ENCODE data around the gene CCDC102A.

Gene CCDC102A

GRCh38 chr16:57535680-57536305 lies 578 bp downstream of the CCDC102A start:
- TF ChIP-seq, protein P1, sequence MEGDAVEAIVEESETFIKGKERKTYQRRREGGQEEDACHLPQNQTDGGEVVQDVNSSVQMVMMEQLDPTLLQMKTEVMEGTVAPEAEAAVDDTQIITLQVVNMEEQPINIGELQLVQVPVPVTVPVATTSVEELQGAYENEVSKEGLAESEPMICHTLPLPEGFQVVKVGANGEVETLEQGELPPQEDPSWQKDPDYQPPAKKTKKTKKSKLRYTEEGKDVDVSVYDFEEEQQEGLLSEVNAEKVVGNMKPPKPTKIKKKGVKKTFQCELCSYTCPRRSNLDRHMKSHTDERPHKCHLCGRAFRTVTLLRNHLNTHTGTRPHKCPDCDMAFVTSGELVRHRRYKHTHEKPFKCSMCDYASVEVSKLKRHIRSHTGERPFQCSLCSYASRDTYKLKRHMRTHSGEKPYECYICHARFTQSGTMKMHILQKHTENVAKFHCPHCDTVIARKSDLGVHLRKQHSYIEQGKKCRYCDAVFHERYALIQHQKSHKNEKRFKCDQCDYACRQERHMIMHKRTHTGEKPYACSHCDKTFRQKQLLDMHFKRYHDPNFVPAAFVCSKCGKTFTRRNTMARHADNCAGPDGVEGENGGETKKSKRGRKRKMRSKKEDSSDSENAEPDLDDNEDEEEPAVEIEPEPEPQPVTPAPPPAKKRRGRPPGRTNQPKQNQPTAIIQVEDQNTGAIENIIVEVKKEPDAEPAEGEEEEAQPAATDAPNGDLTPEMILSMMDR (IDR thresholded peaks at IDR 0.05; ENCODE audit: extremely low read depth, missing control alignments), result peak; percentile 13
- DNase-seq (ENCODE audit: low spot score), result peak; percentile 99

- DNase-seq (ENCODE audit: low spot score), result peak; percentile 25
- TF ChIP-seq, protein P1 (IDR thresholded peaks at IDR 0.05; ENCODE audit: extremely low read depth, missing control alignments), result no peak
Observed at GRCh38 chr16:57534881-57535658, 1.3 kb downstream of the CCDC102A start.

DNA sequence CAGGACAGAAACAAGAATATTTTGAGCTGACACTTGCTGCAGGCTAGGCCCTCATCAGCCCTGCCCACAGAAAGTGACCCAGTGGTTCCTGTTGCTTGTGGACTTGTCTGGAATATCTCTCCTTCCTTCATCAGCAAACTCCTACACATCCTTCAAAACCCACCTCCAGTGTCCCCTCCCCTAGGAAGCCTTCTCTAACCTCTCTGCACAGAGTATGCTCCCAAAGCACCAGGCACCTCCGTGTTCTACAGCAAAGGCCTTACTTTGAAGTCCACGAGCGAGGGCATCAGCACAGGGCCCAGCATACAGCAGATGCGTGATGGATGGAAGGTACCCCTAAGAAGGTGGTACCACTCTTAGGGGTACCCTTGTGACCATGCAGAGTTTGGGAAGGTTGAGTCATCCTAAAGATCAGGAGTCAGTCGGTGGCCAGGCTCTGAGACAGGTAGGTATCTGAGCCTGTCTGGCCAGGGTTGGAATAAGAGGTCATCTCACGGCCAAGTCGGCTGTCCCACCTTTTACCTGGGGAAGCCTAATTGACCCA lies 2.0 kb downstream of the CCDC102A start:
- TF ChIP-seq, protein P1 (IDR thresholded peaks at IDR 0.05; ENCODE audit: extremely low read depth, missing control alignments), result no peak
- no peak for DNase-seq (ENCODE audit: low spot score)

DNA sequence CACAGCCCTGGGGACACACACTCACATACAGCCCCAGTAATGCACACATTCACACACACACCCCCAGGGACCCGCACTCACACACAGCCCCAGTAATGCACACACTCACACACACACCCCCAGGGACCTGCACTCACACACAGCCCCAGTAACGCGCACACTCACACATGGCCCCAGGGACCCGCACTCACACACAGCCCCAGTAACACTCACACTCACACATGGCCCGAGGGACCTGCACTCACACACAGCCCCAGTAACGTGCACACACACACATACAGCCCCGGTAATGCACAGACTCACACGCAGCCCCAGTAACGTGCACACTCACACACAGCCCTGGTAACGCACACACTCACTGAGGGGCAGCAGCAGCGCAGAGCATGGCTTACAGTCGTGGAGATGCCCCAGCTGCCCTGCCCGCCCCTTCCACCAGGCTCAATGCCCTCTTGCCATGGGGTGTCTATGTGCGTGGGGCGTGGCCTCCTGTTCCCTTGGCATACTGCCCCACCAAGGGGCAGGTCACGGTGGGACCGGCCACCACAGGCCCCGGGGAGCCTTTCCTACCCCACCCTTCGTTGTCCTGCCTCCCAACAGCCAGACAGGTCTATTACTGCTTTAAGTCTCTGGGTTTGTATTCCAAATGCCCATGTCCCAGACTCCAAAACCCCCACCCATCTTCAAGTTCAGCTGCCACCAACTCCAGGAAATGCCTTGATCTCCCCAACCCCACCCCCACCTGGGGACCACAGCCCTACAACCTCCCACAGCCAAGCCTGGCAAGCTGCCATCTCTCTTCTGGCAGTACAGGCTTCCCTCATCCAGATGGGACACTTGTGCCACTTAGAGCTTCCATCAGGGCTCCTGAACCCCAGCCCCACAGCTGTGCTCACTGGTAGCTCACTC lies 2.7 kb downstream of the CCDC102A start:
- no peak for DNase-seq (ENCODE audit: low spot score)
- TF ChIP-seq, protein P1 (IDR thresholded peaks at IDR 0.05; ENCODE audit: extremely low read depth, missing control alignments), result no peak

- TF ChIP-seq, protein P1 (IDR thresholded peaks at IDR 0.05; ENCODE audit: extremely low read depth, missing control alignments), result no peak
- no peak for DNase-seq (ENCODE audit: low spot score)
Observed at GRCh38 chr16:57532266-57532625, 4.1 kb downstream of the CCDC102A start.

- DNase-seq (ENCODE audit: low spot score), result no peak
- TF ChIP-seq, protein P1 (IDR thresholded peaks at IDR 0.05; ENCODE audit: extremely low read depth, missing control alignments), result no peak
Observed at GRCh38 chr16:57531635-57532265, 4.6 kb downstream of the CCDC102A start.
